ENCODE results near the gene OIT3.

GRCh38 chr10:72910705-72911104 lies 17.2 kb downstream of the OIT3 start:
- TF ChIP-seq CTCF (IDR thresholded peaks at IDR 0.05) (no peak), EZH2phosphoT487 (IDR thresholded peaks at IDR 0.05) (no peak), EZH2 (IDR thresholded peaks at IDR 0.05) (no peak)
